Heart left ventricle (tissue), 16 donors: ENCODE data around the gene ZCCHC18. TPM values are rescaled to one million over a fixed set of nuclear protein-coding genes. Genes with fewer than 3 reads are reported as not detected.
A peak's percentile ranks its signal among the peaks of the same experiment; 100 is the strongest.
"Not testable (repeated sequence)": the region's sequence is repeated elsewhere in the genome, so short reads cannot be mapped to it uniquely, and the experiment has no call there.

Experiments used
- ATAC-seq, 4 donors: fragments of 200-7000 bp; cut with Tn5 transposase; one replicate each; pipeline ENCODE4 v1.9.1; 2020 to 2022; ENCODE audit warnings: moderate library complexity in 4 of 4, mild to moderate bottlenecking in 3 of 4, moderate number of reproducible peaks in 1 of 4
- DNase-seq, 5 donors: peaks; one replicate each; pipeline ENCODE4 v3.0.0-alpha.2; 2020
- H3K27ac ChIP-seq, 12 donors: fragments of 200-600 bp; sonication (generic) in 4 of 12; one replicate each; pipeline versions ENCODE4 v1.5.0 to v1.8.0; 2016 to 2022; ENCODE audit warnings: mild to moderate bottlenecking in 2 of 12
- H3K27me3 ChIP-seq, 9 donors: fragments of 200-600 bp; sonication (generic) in 2 of 9; one replicate each; pipeline versions ENCODE4 v1.5.1 to v1.8.0; 2016 to 2022; ENCODE audit warnings: mild to moderate bottlenecking in 3 of 9
- H3K36me3 ChIP-seq, 9 donors: fragments of 200-600 bp; sonication (generic) in 2 of 9; one replicate each; pipeline versions ENCODE4 v1.5.0 to v1.8.0; 2018 to 2022; ENCODE audit warnings: mild to moderate bottlenecking in 2 of 9
- H3K4me1 ChIP-seq, 12 donors: fragments of 200-600 bp; sonication (generic) in 4 of 12; one replicate each; pipeline versions ENCODE4 v1.5.0 to v1.8.0; 2016 to 2022; ENCODE audit warnings: mild to moderate bottlenecking in 3 of 12
- H3K4me3 ChIP-seq, 12 donors: fragments of 200-600 bp; sonication (generic) in 4 of 12; one replicate each; pipeline versions ENCODE4 v1.5.0 to v1.8.0; 2017 to 2022; ENCODE audit warnings: mild to moderate bottlenecking in 9 of 12, moderate library complexity in 4 of 12
- H3K9me3 ChIP-seq, 12 donors: fragments of 200-600 bp; sonication (generic) in 4 of 12; one replicate each; pipeline versions ENCODE4 v1.5.0 to v1.8.0; 2016 to 2022; ENCODE audit warnings: mild to moderate bottlenecking in 1 of 12
- POLR2A ChIP-seq, 2 donors: fragments of 450-650 bp; IDR thresholded peaks; one replicate each; pipeline ENCODE4 v1.6.1; 2017; ENCODE audit warnings: antibody characterized with exemption in 2 of 2, mild to moderate bottlenecking in 2 of 2, moderate library complexity in 2 of 2
- WGBS, 4 donors: extraction: QIAGEN DNeasy Blood & Tissue Kit in 2 of 4; methylation state at CpG; one replicate each; pipeline versions ENCODE4 v1.1.5 to v1.1.7; 2013 to 2018; 5-methylcytosine and 5-hydroxymethylcytosine counted together
- intact Hi-C, 10 donors: fragments of 100-400 bp; cut with DNase I; formaldehyde crosslinking; loops; one replicate each; pipeline versions ENCODE4 v1.11.1 to v1.14.2; 2022
- long read RNA-seq, 3 donors: library from polyadenylated mRNA; unstranded; transcript quantifications; one replicate each; pipeline ENCODE4 v2.0.0, GENCODE V29; 2020 to 2021
- polyA plus RNA-seq, 2 donors: library from polyadenylated mRNA; stranded (reverse); fragments of 200-250 nt; gene quantifications; one replicate each; pipeline ENCODE4 v1.2.3, GENCODE V29; 2013
- total RNA-seq, 9 donors: library from RNA; depleted of rRNA in 2 of 9; stranded (reverse); fragments of >200 nt in 2 of 9; fragmentation: NEBNext Ultra II Directional in 3 of 9; extraction: Animal tissue kit (Norgen Biotek cat#: 25700) in 3 of 9; gene quantifications; one replicate each; pipeline versions ENCODE4 v1.1.0 to v1.2.4, GENCODE V29; 2016 to 2023
- TF ChIP-seq, protein P1 (sequence below), 12 donors: fragments of 200-600 bp; sonication (generic) in 4 of 12; IDR thresholded peaks; one replicate each; pipeline versions ENCODE4 v1.5.0 to v1.8.0; 2018 to 2022; ENCODE audit warnings: antibody characterized with exemption in 12 of 12, mild to moderate bottlenecking in 5 of 12
- donor health status: ischemic (EF 13 %, LVEDD 7.1; RV severe dilation, severe dysfunction).
- donor health status: healthy with polysubstance abuse.
- donor health status: DM: no; HTN: yes; CAD: no.
- donor health status: DM: no; HTN: no; CAD: no.
- donor health status: ischemic (EF 25% LVEDD 6.9; RV normal size, moderate dysfunction).
- donor health status: ischemic (EF 25% LVEDD 5.7; RV mildly dilated, moderate dysfunction).
- donor health status: healthy.
- donor health status: DM: yes; HTN: yes; CAD: no.
- donor health status: ischemic (EF 35%, LVEDD 5.7; RV mildly dilated, moderate dysfunction).
- donor health status: nonischemic (EF 11% LVEDD 7.7; RV severe dilation, severe dysfunction).
- donor health status: DM: yes; HTN: yes; CAD: no.
- donor health status: PGD.
- donor health status: ischemic (EF 29% LVEDD 5.4; RV normal size, mild dysfunction).
- donor health status: nonischemic (EF 23%, LVEDD 6.1; RV moderate dilation, normal function).

Gene ZCCHC18
- total RNA-seq (1 to 10 TPM in 3 of 9 donors, under 1 TPM in 5, not detected in 1; 0.14 to 1.4 (median 0.91) TPM), polyA plus RNA-seq (under 1 TPM; 0.38 to 0.51 TPM)
- long read RNA-seq, donor 1: 0 reads
- long read RNA-seq, donor 2, partial matches to known transcripts: 0 of 1 reads
- long read RNA-seq, donor 2, other reads (novel, unspliced or antisense): 0 of 1 reads
- long read RNA-seq, donor 3, partial matches to known transcripts: 0 of 4 reads
- long read RNA-seq, donor 3, other reads (novel, unspliced or antisense): 0 of 4 reads

DNA sequence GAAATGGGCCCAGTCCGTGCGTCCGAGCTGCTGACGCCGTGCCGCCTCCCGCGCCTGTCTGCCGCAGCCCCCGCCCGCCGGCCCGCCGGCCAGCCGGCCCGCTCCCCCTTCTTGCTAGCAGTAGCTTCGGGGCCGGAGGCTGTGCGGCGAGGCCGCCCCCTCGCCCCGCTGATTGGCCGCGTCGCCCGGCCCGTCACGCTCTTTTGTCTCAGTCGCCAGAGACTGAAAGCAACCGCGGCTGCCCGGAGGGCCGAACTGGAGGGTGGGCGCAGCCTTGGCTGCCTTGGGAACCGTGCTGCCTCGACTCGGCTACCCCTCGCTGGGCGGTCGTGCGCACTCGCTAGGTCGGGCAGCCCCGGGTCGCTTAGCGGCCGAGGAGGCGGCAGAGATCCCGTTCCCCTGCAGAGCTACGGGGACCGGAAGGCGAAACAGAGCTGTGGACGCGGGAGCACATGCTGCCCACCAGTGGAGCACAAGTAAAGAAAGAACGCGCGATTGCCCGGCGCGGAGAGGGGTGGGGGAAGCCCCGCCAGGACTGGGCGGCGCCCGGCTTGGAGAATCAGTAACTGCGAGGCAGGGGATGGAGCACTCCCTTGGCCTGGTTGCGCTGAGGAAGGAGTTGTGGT lies at the start of gene ZCCHC18:
Gene ZCCHC18, plus strand, starts transcription at position 198 of the 626 bp plus-strand sequence. CDS start 1,589 bp downstream, outside the sequence.
- Histone ChIP-seq H3K9me3 (no peaks in the 10 kb centered on the region), H3K27ac (peak within 1 kb of the TSS in 11 of 12 donors; percentile 51 to 84 (median 72)), H3K27me3 (peaks cover 0 to 26% (median 0%) of the 10 kb centered on the region in 9 donors), H3K4me1 (peaks cover 0 to 13% (median 0%) of the 10 kb centered on the region in 12 donors), H3K4me3 (peak within 1 kb of the TSS; percentile 19 to 82 (median 62)), H3K36me3 (no peaks in the 10 kb centered on the region)
- peak; percentile 41 to 72 (median 58) for DNase-seq
- intact Hi-C loops: no loop called here
- ATAC-seq: peak; percentile 46 to 90 (median 84)
- WGBS, 4 donors: 0 to 37% (median 19%) methylated on average over 62 to 67 of the region's 67 CpGs
- peak in 1 of 2 donors; percentile 33 for TF ChIP-seq POLR2A (IDR thresholded peaks at IDR 0.05)
- TF ChIP-seq, protein P1, sequence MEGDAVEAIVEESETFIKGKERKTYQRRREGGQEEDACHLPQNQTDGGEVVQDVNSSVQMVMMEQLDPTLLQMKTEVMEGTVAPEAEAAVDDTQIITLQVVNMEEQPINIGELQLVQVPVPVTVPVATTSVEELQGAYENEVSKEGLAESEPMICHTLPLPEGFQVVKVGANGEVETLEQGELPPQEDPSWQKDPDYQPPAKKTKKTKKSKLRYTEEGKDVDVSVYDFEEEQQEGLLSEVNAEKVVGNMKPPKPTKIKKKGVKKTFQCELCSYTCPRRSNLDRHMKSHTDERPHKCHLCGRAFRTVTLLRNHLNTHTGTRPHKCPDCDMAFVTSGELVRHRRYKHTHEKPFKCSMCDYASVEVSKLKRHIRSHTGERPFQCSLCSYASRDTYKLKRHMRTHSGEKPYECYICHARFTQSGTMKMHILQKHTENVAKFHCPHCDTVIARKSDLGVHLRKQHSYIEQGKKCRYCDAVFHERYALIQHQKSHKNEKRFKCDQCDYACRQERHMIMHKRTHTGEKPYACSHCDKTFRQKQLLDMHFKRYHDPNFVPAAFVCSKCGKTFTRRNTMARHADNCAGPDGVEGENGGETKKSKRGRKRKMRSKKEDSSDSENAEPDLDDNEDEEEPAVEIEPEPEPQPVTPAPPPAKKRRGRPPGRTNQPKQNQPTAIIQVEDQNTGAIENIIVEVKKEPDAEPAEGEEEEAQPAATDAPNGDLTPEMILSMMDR (IDR thresholded peaks at IDR 0.05): no peak

DNA sequence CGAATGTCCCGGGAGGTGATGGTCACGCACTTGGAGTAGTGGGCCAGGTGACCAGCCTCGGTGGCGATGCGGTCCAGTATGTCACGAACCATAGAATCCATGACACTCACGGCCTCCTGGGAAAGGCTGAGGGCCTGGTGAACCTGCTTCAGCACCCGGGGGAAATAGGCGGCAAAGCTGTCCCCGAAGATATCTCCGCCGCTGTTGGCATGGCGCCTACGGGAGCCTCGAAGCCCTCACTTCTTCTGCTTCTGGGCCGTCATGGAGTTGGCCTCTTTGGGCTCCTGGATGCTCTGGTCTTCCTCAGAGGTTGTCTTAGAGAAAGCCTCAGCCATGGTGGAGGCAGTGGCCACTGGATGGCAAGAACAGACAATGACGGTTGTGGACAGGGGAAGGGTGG lies 49.7 kb upstream of the ZCCHC18 start:
- H3K4me1 ChIP-seq, H3K27me3 ChIP-seq, DNase-seq, intact Hi-C loops, H3K36me3 ChIP-seq, ATAC-seq, H3K4me3 ChIP-seq, H3K9me3 ChIP-seq, H3K27ac ChIP-seq: not testable (repeated sequence)
- WGBS, 4 donors: 93 to 100% (median 97%) methylated on average over 5 to 9 of the region's 18 CpGs

DNA sequence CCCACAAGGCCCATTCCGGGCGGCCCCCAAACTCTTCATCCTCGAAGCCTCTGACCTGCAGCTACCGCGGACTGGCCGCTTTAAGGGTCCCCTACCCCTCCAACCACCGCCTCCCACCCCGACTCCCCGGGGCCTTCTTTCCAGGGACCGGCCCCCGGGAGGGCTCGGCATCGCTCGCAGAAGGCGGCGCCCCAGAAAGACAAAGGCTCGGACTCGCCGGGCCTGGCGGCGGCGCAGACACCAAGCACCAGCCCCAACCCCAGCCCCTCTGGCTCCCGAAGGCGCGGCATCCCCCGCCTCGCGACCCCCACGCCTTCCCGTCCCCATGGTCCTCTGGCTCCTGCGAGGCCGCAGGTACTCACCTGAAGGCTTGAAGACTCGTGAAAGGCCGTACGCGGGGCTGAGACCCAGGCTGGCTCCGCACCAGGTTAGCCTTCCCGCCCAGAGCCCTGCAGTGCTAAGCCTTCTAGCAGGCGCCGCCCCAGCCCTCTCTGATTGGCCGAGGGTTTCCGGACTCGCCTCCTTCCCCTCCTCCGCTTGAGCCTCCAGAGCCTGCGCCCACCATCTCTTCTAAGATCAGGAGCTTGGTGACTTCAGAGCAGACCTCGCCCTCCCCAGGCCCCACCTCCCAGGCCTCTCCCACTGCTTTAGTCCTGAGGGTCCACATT lies 36.4 kb upstream of the ZCCHC18 start, which contains the start of gene TMSB15C:
Gene TMSB15C, minus strand, starts transcription at position 459 of the 668 bp plus-strand sequence.
- DNase-seq, H3K27me3 ChIP-seq, intact Hi-C loops, H3K27ac ChIP-seq, H3K36me3 ChIP-seq, H3K9me3 ChIP-seq, H3K4me1 ChIP-seq, H3K4me3 ChIP-seq: not testable (repeated sequence)
- ATAC-seq: peak in 3 of 4 donors; percentile 81 to 89 (median 88)
- no CpG with 5 or more reads among the region's 46 CpGs for WGBS, 4 donors

DNA sequence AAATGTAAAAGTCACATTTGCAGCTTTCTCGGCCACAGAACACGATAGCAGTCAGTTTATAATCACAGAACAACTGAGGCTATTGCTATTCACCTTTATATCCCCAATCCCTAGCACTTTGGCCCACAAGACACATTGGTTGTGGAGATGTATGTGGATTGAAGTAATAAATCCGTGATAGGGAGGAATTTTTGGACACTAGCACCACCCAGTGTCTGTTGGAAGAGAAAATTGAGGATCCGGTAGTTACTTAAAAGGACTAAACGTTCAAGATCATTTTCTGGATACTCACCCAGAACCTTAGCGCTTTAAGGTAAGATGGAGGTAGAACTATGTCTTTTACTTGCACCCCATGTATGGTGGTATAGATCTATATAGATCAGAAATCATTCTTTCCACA lies 34.5 kb upstream of the ZCCHC18 start:
- intact Hi-C loops, ATAC-seq, H3K36me3 ChIP-seq, DNase-seq, H3K27ac ChIP-seq, H3K4me1 ChIP-seq, H3K9me3 ChIP-seq, H3K4me3 ChIP-seq, H3K27me3 ChIP-seq: not testable (repeated sequence)
- no CpG with 5 or more reads among the region's 6 CpGs for WGBS, 4 donors

DNA sequence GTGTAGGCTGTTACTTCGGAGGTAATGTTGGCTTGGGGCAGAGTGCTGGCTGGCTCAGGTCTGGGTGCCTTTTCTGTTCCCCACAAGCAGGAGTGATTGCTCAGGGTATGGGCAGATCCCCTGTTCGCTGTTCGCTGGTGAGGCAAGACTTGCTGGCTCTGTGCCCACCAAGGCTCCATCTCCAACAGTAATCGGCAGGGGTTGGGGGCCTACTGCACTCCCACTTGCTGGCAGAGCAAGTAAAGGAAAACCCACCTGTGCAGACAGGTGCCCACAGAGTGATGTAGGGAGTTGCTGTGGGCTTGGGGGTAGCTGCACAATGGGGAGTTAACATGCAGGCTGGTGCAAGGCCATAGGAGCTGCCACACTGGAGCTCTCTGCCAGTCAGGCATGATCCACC lies 28.3 kb upstream of the ZCCHC18 start:
- ATAC-seq (no peak), DNase-seq (no peak)
- H3K27ac ChIP-seq: no peak overlapping the region
- 56 to 100% (median 81%) methylated on average over 1 to 4 of the region's 4 CpGs for WGBS, 4 donors
- TF ChIP-seq, protein P1 (IDR thresholded peaks at IDR 0.05): no peak
- no peak for TF ChIP-seq POLR2A (IDR thresholded peaks at IDR 0.05)
- H3K4me3 ChIP-seq: no peak overlapping the region
- no peaks in the 10 kb centered on the region for H3K4me1 ChIP-seq
- no peaks in the 10 kb centered on the region for H3K9me3 ChIP-seq
- no peaks in the 10 kb centered on the region for H3K36me3 ChIP-seq
- H3K27me3 ChIP-seq: peaks cover 0 to 13% (median 0%) of the 10 kb centered on the region in 9 donors
- intact Hi-C loops: no loop called here
